ENCODE data around the gene TMEM184A. TPM values are rescaled to one million over a fixed set of nuclear protein-coding genes. Genes with fewer than 3 reads are reported as not detected.

TMEM184A gene
- total RNA-seq, 4 donors from 2014 or later, result 0.44 to 3.0 (median 0.70) TPM

DNA sequence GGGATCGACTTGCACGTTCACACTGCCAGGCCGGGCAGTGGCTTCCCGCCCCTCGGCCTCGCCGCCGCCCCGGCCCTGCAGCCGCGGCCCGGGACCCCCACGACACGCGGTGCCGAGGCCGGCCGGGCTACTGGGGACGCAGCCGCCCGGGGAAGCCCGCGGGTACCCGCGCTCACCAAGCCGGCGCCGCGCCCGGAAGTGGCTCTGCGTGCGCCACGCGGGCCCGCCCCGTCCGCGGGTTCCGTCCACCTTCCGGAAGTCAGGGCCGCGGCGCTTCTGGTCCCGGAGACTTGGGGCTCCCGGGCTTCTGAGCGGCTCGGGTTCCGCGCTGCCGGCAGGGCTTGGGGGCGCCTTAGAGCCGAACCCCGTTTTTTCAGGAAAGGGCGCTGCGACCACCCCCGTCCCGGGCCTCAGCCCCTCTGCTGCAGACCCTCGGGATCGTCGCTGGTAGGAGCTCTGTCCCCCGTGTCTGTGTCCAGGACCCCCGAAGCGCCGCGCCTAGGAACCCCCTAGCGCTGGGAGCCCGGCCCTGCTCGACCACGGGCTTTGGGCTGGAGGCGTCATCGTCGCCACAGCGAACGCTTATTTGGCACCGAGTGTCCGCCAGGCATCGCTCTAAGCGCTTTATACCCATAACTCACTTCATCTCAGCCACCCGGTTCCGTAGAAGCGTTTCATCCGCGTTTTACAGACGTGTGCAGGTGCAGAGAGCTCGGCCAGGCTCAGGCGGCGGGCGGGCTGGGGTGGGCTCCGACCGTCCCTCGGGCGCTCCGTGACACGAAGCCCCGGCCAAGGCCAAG lies 14.0 kb upstream of the TMEM184A start, which contains the start of gene PSMG3:
PSMG3 (minus strand) TSS at position 200 of the 800 bp plus-strand sequence. CDS start 693 bp downstream, outside the sequence.
- peak; percentile 91 to 94 for DNase-seq
- Histone ChIP-seq H3K4me1 (peaks cover 17 to 37% of the 10 kb centered on the region in 2 donors), H3K9me3 (no peaks in the 10 kb centered on the region), H3K27ac (peak within 1 kb of the TSS; percentile 65 to 93 (median 73)), H3K27me3 (no peaks in the 10 kb centered on the region), H3K4me3 (replicated peaks in 1 of 3) (peak within 1 kb of the TSS; percentile 57 to 89 (median 61)), H3K36me3 (no peaks in the 10 kb centered on the region)
- WGBS, 2 donors, result 0% methylated on average over 1 to 33 of the region's 95 CpGs
- TF ChIP-seq CTCF (IDR thresholded peaks at IDR 0.05) (peak in 5 of 6 experiments; percentile 10 to 34 (median 22)), POLR2A (IDR thresholded peaks at IDR 0.05) (peak; percentile 4 to 81)
- intact Hi-C loops (cut with DNase I), result loop anchor here (10.0 kb wide), 1 partner anchor 785 kb away; the partner anchor contains the start of gene EIF3B

DNA sequence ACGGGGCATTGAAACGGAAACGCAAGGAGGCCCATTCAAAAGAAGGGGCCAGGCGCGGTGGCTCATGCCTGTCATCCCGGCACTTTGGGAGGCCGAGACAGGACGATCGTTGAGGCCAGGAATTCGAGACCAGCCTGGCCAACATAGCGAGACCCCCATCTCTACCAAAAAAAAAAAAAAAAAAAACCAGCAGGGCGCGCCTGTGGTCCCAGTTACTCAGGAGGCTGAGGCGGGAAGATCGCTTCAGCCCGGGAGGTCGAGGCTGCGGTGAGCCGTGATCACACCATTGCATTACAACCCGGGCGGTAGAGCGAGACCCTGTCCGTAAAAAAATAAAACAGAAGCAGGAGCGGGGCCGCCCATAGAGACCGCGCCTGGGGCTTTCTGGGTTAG lies 13.4 kb upstream of the TMEM184A start:
- WGBS, 2 donors, result 23 to 27% methylated on average over 25 to 26 of the region's 27 CpGs
- no peaks in the 10 kb centered on the region for H3K36me3 ChIP-seq
- DNase-seq, result no peak
- TF ChIP-seq POLR2A (IDR thresholded peaks at IDR 0.05), result no peak
- no peak for TF ChIP-seq CTCF (IDR thresholded peaks at IDR 0.05)
- intact Hi-C loops (cut with DNase I), result no loop called here
- no peaks in the 10 kb centered on the region for H3K27me3 ChIP-seq
- H3K9me3 ChIP-seq, result no peaks in the 10 kb centered on the region
- peak overlapping the region in 2 of 3 donors; percentile 73 to 93 for H3K27ac ChIP-seq
- H3K4me1 ChIP-seq, result peaks cover 17 to 37% of the 10 kb centered on the region in 2 donors
- peak overlapping the region; percentile 57 to 89 (median 61) for H3K4me3 ChIP-seq (replicated peaks in 1 of 3)

DNA sequence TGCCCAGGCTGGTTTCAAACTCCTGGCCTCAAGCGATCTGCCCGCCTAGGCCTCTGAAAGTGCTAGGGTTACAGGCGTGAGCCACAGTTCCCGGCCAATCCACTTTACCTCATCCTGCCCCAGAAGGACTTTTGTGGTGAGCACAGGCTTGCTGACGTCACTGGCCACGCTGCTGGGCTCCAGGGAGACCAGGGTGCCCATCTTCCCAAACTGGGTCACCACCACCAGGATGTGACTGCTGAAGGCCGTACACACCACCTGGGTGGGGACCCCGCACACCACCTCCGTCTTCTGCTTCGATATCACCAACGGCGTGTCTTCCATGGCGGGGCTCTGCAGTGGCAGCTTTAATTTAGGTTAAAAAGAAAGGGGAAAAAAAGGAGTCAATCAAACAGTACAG lies 13.0 kb upstream of the TMEM184A start:
- no peaks in the 10 kb centered on the region for H3K27me3 ChIP-seq
- TF ChIP-seq POLR2A (IDR thresholded peaks at IDR 0.05) (no peak), CTCF (IDR thresholded peaks at IDR 0.05) (no peak)
- no peaks in the 10 kb centered on the region for H3K9me3 ChIP-seq
- peak overlapping the region in 1 of 3 donors; percentile 73 for H3K27ac ChIP-seq
- peaks cover 17 to 37% of the 10 kb centered on the region in 2 donors for H3K4me1 ChIP-seq
- H3K4me3 ChIP-seq (replicated peaks in 1 of 3), result peak overlapping the region in 1 of 3 donors; percentile 89
- no peaks in the 10 kb centered on the region for H3K36me3 ChIP-seq
- WGBS, 2 donors, result 80 to 85% methylated on average over 10 to 13 of the region's 13 CpGs
- no peak for DNase-seq
- intact Hi-C loops (cut with DNase I), result no loop called here

DNA sequence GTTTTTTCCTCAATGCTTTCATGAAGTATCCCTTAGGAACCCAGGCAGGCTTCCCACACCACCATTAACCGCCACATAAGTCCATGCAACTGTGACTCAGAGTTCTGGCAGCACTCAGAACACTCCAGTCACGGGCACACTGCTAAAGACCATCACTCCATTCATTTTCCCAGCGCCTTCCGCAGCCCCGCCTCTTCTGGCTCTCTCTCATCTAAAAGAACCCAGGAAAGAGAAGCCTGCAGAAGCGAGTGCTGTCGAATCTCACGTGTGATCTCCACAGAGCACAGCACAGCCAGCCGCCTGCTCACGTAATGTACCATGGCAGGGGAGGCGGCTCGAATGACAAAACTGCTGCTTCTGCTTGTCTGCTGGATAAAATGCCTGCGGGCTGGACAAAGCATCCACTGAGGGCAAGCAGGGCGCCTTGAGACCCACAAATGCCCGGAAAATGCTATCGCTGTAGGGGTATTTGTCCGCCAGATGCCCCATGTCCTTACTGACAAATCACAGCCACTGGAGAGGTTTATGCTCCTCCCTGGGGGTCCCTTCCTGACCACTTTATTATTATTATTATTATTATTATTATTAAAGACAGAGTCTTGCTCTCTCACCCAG lies 12.0 kb upstream of the TMEM184A start:
- Histone ChIP-seq H3K27ac (peak overlapping the region in 1 of 3 donors; percentile 56), H3K4me3 (replicated peaks in 1 of 3) (no peak overlapping the region), H3K27me3 (no peaks in the 10 kb centered on the region), H3K4me1 (peaks cover 17 to 37% of the 10 kb centered on the region in 2 donors), H3K36me3 (no peaks in the 10 kb centered on the region), H3K9me3 (no peaks in the 10 kb centered on the region)
- 87 to 97% methylated on average over 17 of the region's 17 CpGs for WGBS, 2 donors
- no peak for TF ChIP-seq POLR2A (IDR thresholded peaks at IDR 0.05)
- no peak for TF ChIP-seq CTCF (IDR thresholded peaks at IDR 0.05)
- DNase-seq, result no peak
- intact Hi-C loops (cut with DNase I), result no loop called here

All from thyroid gland (tissue), 4 donors.